Left ventricle myocardium inferior (tissue), 1 donor: Measurements from ENCODE around the gene PAK6. TPM values are rescaled to one million over a fixed set of nuclear protein-coding genes. Genes with fewer than 3 reads are reported as not detected.
A peak's percentile ranks its signal among the peaks of the same experiment; 100 is the strongest.

Experiments
- DNase-seq: peaks from one replicate; pipeline ENCODE4 v3.0.0-alpha.2; 2020
- H3K27ac ChIP-seq: fragments of 200-600 bp; replicated peaks from 2 replicates; pipeline ENCODE4 v1.8.0; 2021
- H3K27me3 ChIP-seq: fragments of 200-600 bp; 2 replicates; pipeline ENCODE4 v1.8.0; 2021; ENCODE audit warnings: low read depth
- H3K36me3 ChIP-seq: fragments of 200-600 bp; 2 replicates; pipeline ENCODE4 v1.8.0; 2021
- H3K4me1 ChIP-seq: fragments of 200-600 bp; 2 replicates; pipeline ENCODE4 v1.8.0; 2021
- H3K4me3 ChIP-seq: fragments of 200-600 bp; 2 replicates; pipeline ENCODE4 v1.8.0; 2021; ENCODE audit warnings: mild to moderate bottlenecking, moderate library complexity
- H3K9me3 ChIP-seq: fragments of 200-600 bp; replicated peaks from 2 replicates; pipeline ENCODE4 v1.8.0; 2021
- intact Hi-C: fragments of 100-400 bp; cut with micrococcal nuclease; formaldehyde crosslinking; loops from one replicate; pipeline ENCODE4 v1.11.0; 2022
- total RNA-seq: library from RNA; stranded (reverse); fragmentation: NEBNext Ultra II Directional; extraction: Animal tissue kit (Norgen Biotek cat#: 25700); gene quantifications from one replicate; pipeline ENCODE4 v1.2.1, GENCODE V29; 2021
- TF ChIP-seq, protein P1 (sequence below): fragments of 200-600 bp; IDR thresholded peaks from 2 replicates; pipeline ENCODE4 v1.8.0; 2021; ENCODE audit warnings: antibody characterized with exemption, mild to moderate bottlenecking, borderline replicate concordance
- donor health status: DM: no; HTN: yes; CAD: no; lungs with severe emphysema.

The PAK6 gene
- total RNA-seq, 1 donor from 2014 or later = 8.2 TPM

DNA sequence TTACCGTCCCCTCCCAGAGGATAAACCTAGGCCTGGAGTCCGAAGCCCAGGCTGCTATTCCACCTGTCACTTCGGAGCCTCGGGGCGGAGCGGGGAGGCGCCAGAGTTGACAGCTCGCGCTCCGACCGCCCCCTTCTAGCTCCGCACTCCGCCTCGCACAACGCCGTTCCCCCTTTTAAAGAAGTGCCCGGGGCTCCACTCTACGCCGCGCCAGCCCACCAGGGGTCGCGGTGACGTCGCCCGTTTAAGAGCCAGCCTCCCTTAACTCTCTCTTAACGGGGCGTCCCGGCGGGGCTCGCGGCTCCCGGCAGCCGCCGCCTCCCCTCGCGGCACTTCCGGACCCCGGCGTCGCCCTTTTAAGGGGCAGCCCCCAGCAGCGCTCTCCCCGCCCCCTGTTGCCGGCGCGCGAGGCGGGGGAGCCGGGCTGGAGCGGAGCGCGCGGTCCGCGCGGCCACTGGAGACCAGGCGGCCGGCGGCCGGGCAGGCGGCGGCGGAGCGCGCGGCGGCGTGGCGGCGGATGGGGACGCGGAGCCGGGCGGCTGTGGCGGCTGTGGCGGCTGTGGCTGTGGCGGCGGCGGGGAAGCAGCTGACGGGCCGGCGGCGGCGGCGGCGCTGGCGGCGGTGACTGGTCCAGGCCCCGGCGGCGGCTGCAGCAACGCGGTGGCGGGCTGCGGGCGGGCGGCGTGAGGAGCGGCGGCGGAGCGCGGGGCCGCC lies 84.5 kb downstream of the PAK6 start, which contains the start of gene INAFM2:
TSS of gene INAFM2 (plus strand) at position 454 of the 714 bp plus-strand sequence. CDS start 364 bp downstream, outside the sequence.
- H3K4me1 ChIP-seq = peaks cover 59% of the 10 kb centered on the region
- peak; percentile 92 for DNase-seq

DNA sequence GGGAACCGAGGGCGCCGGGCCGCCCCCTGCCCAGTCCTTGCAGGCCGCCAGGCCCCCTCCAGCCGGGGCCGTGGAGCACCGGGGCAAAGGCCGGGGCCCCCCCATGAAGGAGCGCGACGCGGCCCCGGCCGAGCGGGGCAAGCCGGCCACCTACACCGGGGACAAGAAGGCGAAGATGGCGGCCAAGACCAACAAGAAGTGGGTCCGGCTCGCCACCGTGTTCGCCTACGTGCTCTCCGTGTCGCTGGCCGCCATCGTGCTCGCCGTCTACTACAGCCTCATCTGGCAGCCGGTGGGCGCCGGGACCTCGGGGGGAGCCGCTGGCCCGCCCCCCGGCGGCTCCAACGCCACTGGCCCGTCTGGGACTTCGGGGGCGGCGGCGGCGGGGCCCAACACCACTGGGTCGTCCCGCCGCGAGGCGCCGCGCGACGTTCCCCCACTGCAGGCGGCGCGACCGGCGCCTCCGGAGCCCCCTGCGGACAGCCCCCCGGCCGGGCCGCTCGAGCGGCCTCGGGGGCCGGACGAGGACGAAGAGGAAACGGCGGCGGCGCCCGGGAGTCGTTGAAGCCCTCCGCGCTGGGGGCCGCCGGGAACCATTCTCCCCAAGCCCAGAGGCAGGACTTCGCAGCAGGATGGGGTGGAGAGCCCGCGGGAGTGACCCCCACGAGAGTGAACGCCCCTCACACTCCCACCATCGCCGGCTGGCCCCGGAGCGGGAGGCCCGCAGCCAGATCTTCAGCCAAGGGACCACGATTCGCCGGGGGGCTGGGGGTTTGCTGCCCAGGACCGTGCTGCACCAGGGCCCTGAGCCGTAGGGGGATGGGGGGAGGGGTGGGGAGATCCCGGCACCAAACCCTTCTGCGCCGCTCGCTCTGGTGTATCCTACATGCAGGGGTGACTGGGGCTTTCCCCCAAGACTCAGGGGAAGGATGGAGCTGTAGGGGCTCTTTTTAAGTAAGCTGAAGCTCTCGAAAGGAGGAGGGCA lies 85.4 kb downstream of the PAK6 start:
- Histone ChIP-seq H3K27me3 (no peaks in the 10 kb centered on the region), H3K4me1 (peaks cover 68% of the 10 kb centered on the region), H3K36me3 (no peaks in the 10 kb centered on the region), H3K27ac (peak overlapping the region; percentile 99), H3K9me3 (no peaks in the 10 kb centered on the region), H3K4me3 (peak overlapping the region; percentile 88)
- TF ChIP-seq, protein P1, sequence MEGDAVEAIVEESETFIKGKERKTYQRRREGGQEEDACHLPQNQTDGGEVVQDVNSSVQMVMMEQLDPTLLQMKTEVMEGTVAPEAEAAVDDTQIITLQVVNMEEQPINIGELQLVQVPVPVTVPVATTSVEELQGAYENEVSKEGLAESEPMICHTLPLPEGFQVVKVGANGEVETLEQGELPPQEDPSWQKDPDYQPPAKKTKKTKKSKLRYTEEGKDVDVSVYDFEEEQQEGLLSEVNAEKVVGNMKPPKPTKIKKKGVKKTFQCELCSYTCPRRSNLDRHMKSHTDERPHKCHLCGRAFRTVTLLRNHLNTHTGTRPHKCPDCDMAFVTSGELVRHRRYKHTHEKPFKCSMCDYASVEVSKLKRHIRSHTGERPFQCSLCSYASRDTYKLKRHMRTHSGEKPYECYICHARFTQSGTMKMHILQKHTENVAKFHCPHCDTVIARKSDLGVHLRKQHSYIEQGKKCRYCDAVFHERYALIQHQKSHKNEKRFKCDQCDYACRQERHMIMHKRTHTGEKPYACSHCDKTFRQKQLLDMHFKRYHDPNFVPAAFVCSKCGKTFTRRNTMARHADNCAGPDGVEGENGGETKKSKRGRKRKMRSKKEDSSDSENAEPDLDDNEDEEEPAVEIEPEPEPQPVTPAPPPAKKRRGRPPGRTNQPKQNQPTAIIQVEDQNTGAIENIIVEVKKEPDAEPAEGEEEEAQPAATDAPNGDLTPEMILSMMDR = no peak
- intact Hi-C loops = no loop called here
- no peak for DNase-seq

More for the DNA sequence above, 84.5 kb downstream of the PAK6 start, which contains the start of gene INAFM2:
- H3K27ac ChIP-seq = peak within 1 kb of the TSS; percentile 99
- TF ChIP-seq, protein P1 = peak; percentile 80
- no peaks in the 10 kb centered on the region for H3K36me3 ChIP-seq
- H3K4me3 ChIP-seq = peak within 1 kb of the TSS; percentile 88
- H3K27me3 ChIP-seq = no peaks in the 10 kb centered on the region
- no peaks in the 10 kb centered on the region for H3K9me3 ChIP-seq
- intact Hi-C loops = no loop called here

DNA sequence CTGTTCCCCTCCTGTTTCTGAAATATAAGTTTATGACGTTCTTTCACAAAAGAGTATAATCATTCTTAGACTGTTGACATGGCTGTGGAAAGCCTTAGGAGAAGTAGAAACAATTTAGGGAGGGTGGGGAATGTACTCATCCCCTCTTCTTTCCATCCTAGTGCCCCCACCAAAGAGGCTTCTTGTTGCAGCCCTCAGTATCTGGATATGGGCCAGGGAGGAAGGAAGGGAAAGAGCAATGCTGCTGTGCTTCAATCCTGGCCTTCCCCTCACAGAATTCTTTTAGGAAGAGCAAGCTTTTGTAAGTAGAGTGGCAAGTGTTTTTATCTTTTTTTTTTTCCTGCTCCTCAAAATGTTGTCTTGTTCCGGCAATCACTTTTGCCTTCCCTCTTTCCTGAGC lies 86.3 kb downstream of the PAK6 start:
- H3K4me3 ChIP-seq = peak overlapping the region; percentile 88
- H3K27ac ChIP-seq = peak overlapping the region; percentile 99
- peaks cover 77% of the 10 kb centered on the region for H3K4me1 ChIP-seq
- H3K27me3 ChIP-seq = no peaks in the 10 kb centered on the region
- H3K36me3 ChIP-seq = no peaks in the 10 kb centered on the region
- TF ChIP-seq, protein P1 = no peak
- no peaks in the 10 kb centered on the region for H3K9me3 ChIP-seq
- DNase-seq = no peak
- intact Hi-C loops = no loop called here

DNA sequence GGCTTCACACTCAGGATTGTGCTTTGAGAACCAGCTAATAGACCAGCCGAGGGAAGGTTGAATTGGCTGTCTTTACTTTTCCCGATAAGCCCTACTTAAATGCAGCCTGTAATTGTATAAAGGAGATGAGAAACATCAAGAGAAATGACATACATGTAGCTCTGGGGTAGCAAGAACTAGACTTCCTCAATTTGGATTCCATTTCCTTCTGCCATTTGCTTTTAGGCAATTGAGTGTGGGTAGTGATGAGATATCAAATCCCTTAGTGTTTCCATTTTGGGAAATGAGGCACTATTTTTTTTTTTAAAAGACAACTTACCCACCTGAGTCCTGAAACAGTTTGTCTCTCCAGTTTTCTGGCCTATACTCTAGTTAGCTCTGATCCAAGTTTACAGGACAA lies 86.8 kb downstream of the PAK6 start:
- H3K4me1 ChIP-seq = peaks cover 78% of the 10 kb centered on the region
- H3K27me3 ChIP-seq = no peaks in the 10 kb centered on the region
- peak overlapping the region; percentile 99 for H3K27ac ChIP-seq
- intact Hi-C loops = no loop called here
- TF ChIP-seq, protein P1 = no peak
- H3K9me3 ChIP-seq = no peaks in the 10 kb centered on the region
- peak overlapping the region; percentile 88 for H3K4me3 ChIP-seq
- no peaks in the 10 kb centered on the region for H3K36me3 ChIP-seq
- DNase-seq = no peak

Other genes starting within 250 kb of the PAK6 start
- 240 TPM for gene SRP14, start 199.9 kb upstream of the PAK6 start, total RNA-seq
- gene BMF, start 130.2 kb upstream of the PAK6 start, total RNA-seq = 3.1 TPM
- gene BUB1B, start 78.0 kb upstream of the PAK6 start, total RNA-seq = 0.85 TPM
- not detected for gene ANKRD63, start 44.0 kb downstream of the PAK6 start, total RNA-seq
- gene PLCB2, start 68.9 kb downstream of the PAK6 start, total RNA-seq = 8.5 TPM
- gene INAFM2, start 84.6 kb downstream of the PAK6 start, total RNA-seq = 52.7 TPM
- gene CCDC9B, start 101.9 kb downstream of the PAK6 start, total RNA-seq = 155 TPM
- gene PHGR1, start 112.0 kb downstream of the PAK6 start, total RNA-seq = not detected
- 3.0 TPM for gene DISP2, start 119.2 kb downstream of the PAK6 start, total RNA-seq
- gene KNSTRN, start 143.7 kb downstream of the PAK6 start, total RNA-seq = 9.0 TPM
- gene IVD, start 166.7 kb downstream of the PAK6 start, total RNA-seq = 106 TPM
- gene BAHD1, start 201.9 kb downstream of the PAK6 start, total RNA-seq = 17.1 TPM
- gene CHST14, start 231.9 kb downstream of the PAK6 start, total RNA-seq = 8.4 TPM